ENCODE measurements around the gene MPPED2.

DNA sequence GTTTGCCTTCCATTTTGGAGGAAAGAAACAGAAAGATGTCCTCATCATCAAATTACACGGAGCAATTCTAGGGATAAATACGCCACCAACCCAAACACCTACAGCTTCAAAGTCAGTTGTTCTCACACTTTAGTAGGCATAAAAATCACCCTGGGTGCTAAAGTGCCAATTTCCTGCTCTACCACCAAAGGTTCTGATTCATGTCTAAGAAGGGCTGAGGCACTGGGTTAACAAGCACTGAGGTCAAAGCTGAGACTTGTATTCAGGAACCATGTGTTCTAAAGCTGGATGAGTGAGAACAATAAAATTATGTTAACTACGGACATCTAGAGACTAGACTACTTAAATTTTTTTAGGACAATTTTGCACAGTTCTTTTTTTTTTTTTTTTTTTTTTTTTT lies 127.6 kb downstream of the MPPED2 start:
- no peak for TF ChIP-seq CTCF (IDR thresholded peaks at IDR 0.05)
- no peak for TF ChIP-seq EP300 (IDR thresholded peaks at IDR 0.05)

All from esophagus muscularis mucosa (tissue), 3 donors.